HG02763 (cell line): ENCODE measurements around the gene FIP1L1.

Experiments
- ATAC-seq: cut with Tn5 transposase; IDR thresholded peaks from one replicate; pipeline ENCODE4 v1.9.1; 2021; ENCODE audit warnings: mild to moderate bottlenecking, moderate library complexity; ENCODE audit not compliant: unreplicated experiment

Gene FIP1L1

DNA sequence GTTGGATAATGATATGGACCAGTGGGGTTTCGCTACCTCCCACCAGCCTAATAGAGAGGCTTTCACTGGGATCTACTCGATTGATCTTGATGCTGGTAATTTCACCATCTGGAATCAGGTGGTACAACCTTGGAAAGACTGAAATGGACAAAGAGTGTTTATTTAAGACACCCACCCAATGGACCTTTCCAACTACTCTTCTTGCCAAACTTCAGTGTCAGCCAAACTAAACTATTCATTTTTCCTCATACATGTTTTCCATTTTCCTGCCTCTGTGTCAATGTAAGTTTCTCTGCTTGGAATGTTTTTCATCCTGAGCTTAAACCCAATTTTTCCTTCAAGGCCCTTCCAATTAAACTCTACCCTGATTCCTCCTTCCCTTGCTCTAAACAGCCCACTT, 121.3 kb downstream of the FIP1L1 start:
- no peak for ATAC-seq

DNA sequence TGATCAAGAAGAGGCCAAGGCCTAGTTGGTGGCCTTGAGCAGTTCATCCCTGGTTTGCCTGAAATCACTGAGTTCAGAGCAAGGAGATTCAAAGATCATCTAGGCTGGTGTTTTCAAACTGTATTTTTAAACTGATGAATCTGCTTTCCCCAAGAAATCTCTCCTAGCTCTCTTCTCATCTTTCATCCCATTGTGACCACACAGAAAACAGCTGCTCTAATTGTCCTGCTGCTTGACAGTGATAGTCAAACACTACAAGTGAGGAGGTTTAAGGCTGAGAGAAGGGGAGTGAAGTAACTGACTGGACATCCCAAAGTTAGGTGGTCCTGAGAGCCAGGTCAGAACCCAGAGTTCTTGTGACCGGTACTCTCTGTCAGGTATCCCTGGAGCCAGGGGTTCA, 122.3 kb downstream of the FIP1L1 start:
- no peak for ATAC-seq

DNA sequence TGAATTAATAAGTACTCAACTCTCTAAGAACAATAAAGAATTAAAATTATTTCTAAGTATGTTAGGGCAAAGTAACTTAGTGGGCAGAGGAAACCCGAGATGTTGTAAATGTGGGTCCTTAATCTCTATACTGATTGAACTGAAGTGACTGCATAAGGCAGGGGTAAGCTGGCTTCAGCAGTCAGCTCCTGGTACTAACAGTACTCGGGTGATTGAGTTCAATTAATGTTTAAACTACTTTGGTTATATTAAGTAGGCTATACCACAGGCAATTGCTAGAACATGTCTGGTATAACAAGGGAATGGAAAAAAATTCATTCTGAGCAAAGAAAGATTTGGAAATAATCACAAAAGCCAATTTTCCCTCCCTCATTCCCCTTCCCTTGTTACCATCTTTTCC, 123.1 kb downstream of the FIP1L1 start:
- no peak for ATAC-seq

DNA sequence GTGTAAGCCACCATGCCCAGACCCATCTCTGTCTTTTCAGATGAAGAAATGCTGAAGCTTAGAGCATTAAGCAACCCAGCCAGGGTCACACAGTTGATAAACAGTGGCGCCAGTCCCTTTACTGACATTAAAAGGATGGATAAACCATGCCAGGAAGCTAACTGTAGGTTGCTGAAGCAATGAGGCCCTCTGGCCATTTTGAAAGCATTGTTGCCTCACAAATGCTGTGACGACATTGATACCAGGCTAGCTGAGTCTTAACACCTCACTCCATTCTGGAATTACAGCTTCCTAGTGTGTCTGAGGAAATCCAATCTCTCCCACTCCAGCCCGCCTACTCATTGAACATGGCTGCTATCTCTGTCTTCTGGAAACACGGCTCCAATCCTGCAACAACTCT, 124.1 kb downstream of the FIP1L1 start:
- no peak for ATAC-seq

DNA sequence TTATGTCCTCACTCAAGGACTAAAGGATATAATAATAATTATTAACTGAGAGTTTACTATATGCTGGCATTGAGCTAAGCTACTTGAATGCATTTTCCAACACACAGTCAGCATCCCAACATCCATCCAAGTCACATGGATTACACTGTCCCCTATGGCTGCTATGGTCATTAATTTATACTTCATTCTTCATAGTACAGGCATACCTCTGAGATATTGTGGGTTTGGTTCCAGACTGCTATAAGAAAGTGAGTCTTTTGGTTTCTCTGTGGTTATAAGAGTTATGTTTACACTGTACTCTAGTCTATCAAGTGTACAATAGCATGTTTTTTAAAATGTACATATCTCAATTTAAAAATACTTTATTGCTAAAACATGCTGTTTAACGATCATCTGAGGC, 124.7 kb downstream of the FIP1L1 start:
- ATAC-seq = no peak

DNA sequence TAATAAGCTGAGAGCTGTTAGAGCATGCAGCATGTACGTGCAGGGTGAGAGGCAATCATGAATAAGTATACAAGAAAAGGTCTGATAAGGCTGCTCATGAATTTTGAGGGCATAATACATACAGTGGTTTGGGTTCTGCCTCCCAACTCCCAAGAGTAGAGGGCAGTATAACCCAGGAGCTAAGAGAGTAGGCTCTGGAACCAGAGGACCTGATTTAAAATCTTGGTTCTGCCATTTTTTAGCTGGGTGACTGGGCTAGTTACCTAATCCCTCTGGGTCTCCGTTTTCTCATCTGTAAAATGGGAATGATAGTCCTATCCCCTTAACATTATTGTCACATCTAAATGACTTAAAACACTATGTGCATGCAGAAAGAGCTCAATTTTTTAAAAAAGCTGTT, 128.5 kb downstream of the FIP1L1 start:
- no peak for ATAC-seq

DNA sequence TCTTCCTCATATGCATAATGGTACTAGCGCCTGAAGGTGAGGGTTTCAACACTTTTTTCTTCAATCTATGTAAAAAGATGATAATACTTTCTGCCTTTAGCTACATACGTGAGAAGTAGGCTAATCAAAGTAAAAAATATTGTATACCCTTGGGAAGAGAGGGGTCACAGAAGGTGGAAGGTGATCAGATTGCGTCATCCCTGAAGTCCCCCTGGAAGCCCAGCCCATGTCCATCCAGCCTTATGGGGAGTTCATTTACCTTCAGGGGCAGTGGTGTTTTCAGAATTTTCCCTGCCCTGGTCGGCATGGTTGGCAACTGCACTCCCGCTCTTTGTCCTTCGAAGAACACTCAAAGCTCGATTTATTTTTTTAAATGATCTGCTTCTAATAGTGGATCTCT, 129.6 kb downstream of the FIP1L1 start:
- ATAC-seq = no peak

DNA sequence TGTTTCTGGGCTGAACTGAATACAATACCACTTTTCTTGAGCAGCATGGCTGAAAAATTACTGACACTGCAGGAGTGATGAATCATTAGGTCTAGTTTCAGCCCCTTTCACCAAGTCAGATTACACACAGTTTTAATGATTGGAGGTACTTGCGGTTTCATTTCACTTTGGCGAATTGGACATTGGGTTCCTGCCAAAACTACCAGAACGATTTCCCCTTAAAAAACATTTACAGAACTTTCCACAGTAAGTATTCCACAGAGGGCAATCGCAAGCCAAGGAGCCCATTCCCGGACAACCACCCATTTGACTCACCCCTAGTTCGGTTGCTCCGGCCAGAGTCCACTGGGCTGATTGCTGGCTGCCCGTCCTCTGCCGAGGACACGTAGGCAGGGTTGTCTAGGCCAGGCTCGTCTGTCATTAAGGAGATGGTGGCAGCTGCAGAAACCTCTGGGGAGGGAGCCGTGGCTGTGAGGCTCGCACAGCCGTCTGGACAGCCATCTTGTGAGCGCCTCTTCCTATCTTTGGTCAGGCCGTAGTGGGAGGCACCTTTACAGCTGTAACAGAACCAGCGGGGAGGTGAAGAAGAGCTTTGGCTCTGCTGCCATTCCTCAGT, 130.3 kb downstream of the FIP1L1 start:
- no peak for ATAC-seq

DNA sequence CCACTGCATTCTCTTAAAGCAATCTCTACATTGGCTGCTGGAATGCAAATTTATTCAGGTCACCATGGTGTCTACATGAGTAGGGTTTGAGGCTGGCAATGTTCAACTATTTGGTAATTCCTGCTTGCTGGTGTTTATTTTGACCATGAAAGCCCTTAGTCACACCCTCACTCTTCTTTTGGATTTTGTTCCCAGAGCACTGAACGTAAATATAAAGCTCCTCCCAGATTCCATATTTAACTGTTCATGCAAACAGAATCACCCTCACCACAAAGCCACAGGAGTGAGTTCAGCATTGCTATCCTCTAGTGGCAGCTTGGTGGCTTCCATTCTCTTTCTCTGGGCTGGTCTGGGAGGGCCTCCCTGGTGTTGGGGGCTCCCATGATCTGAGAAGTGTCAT, 131.0 kb downstream of the FIP1L1 start:
- ATAC-seq = no peak

DNA sequence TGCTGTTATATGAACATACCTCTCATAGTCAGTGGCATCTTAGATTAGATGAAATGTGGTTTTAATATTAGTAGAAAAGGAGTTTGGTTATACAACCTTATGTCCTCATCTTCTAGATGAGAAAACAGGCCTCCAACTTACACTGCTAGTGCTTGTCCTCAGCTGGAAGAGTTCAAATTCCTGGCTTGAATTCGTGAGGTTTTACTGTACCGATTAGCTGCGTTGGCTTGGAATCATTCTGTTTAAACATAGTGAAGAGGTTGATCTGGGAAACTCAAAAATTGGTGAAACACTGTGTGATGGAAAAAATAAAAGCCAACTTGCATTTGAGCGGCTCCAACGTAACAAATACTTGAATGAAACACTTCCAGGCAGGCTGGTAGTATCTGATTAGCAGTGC, 132.9 kb downstream of the FIP1L1 start:
- ATAC-seq = no peak
